ENCODE measurements around the gene OSER1.
"Not testable (repeated sequence)": the region's sequence is repeated elsewhere in the genome, so short reads cannot be mapped to it uniquely, and the experiment has no call there.

The OSER1 gene

GRCh38 chr20:44235702-44236101 is 25.1 kb upstream of the OSER1 start:
- H3K4me2 ChIP-seq: no peak overlapping the region
- no peak overlapping the region for H3K4me3 ChIP-seq (IDR thresholded peaks at IDR 0.05; ENCODE audit: insufficient read depth, low read depth, low read length)
- no peak overlapping the region for H2AFZ ChIP-seq (ENCODE audit: low read depth)
- TF ChIP-seq CTCF (conservative IDR thresholded peaks at IDR 0.05; ENCODE audit: low read depth, low read length): no peak
- no peaks in the 10 kb centered on the region for H3K79me2 ChIP-seq (ENCODE audit: insufficient read depth, low read depth)
- no peak overlapping the region for H3K27ac ChIP-seq
- no peaks in the 10 kb centered on the region for H3K36me3 ChIP-seq (ENCODE audit: insufficient read depth)
- no peaks in the 10 kb centered on the region for H3K27me3 ChIP-seq (ENCODE audit: insufficient read depth, low read depth)
- H3K4me1 ChIP-seq (ENCODE audit: low read depth, poor library complexity, severe bottlenecking): peaks cover 12% of the 10 kb centered on the region
- no peak overlapping the region for H3K9ac ChIP-seq
- H4K20me1 ChIP-seq (ENCODE audit: insufficient read depth): no peaks in the 10 kb centered on the region

DNA sequence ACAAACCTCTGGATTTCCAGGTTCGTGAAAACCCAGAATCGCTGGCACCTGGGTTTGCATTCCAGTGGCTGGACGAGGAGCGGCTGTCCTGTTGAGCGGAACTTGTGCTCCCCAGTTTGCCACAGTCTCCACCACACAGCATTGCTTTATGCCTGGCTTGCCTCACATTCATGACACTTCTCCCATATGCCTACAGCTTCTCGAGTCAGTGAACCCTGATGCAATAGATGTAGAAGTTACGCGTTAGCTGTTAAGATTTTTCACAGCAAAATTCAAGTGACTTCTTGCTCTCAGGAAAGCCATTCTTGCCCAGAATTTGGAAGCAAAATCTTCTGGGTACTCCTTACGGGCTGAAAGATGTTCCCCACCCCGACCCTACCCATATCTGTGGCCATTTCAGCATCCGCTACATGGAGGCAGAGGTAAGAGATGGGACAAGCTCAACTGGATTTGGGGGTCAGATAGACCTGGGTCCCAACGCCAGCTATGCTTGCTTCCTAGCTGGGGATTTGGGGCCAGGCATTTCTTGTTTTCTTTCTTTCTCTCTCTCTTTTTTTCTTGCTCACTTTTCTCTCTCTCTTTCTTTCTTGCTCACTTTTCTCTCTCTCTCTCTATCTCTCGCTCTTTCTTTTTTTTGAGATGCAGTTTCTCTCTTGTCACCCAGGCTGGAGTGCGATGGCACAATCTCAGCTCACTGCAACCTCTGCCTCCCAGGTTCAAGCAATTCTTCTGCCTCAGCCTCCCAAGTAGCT is 24.2 kb upstream of the OSER1 start:
- Histone ChIP-seq H3K36me3 (ENCODE audit: insufficient read depth) (no peaks in the 10 kb centered on the region), H3K4me2 (no peak overlapping the region), H3K4me1 (ENCODE audit: low read depth, poor library complexity, severe bottlenecking) (peaks cover 12% of the 10 kb centered on the region), H3K9ac (no peak overlapping the region), H4K20me1 (ENCODE audit: insufficient read depth) (no peaks in the 10 kb centered on the region), H3K4me3 (IDR thresholded peaks at IDR 0.05; ENCODE audit: insufficient read depth, low read depth, low read length) (no peak overlapping the region), H3K27me3 (ENCODE audit: insufficient read depth, low read depth) (no peaks in the 10 kb centered on the region), H3K79me2 (ENCODE audit: insufficient read depth, low read depth) (no peaks in the 10 kb centered on the region), H3K27ac (no peak overlapping the region), H2AFZ (ENCODE audit: low read depth) (no peak overlapping the region)
- no peak for TF ChIP-seq CTCF (conservative IDR thresholded peaks at IDR 0.05; ENCODE audit: low read depth, low read length)

GRCh38 chr20:44233436-44234016 is 23.0 kb upstream of the OSER1 start:
- Histone ChIP-seq H3K9ac (no peak overlapping the region), H3K4me3 (IDR thresholded peaks at IDR 0.05; ENCODE audit: insufficient read depth, low read depth, low read length) (no peak overlapping the region), H3K4me1 (ENCODE audit: low read depth, poor library complexity, severe bottlenecking) (peaks cover 12% of the 10 kb centered on the region), H2AFZ (ENCODE audit: low read depth) (no peak overlapping the region), H3K27me3 (ENCODE audit: insufficient read depth, low read depth) (no peaks in the 10 kb centered on the region), H3K79me2 (ENCODE audit: insufficient read depth, low read depth) (no peaks in the 10 kb centered on the region), H3K36me3 (ENCODE audit: insufficient read depth) (no peaks in the 10 kb centered on the region), H3K27ac (no peak overlapping the region), H3K4me2 (no peak overlapping the region), H4K20me1 (ENCODE audit: insufficient read depth) (no peaks in the 10 kb centered on the region)
- TF ChIP-seq CTCF (conservative IDR thresholded peaks at IDR 0.05; ENCODE audit: low read depth, low read length): no peak

DNA sequence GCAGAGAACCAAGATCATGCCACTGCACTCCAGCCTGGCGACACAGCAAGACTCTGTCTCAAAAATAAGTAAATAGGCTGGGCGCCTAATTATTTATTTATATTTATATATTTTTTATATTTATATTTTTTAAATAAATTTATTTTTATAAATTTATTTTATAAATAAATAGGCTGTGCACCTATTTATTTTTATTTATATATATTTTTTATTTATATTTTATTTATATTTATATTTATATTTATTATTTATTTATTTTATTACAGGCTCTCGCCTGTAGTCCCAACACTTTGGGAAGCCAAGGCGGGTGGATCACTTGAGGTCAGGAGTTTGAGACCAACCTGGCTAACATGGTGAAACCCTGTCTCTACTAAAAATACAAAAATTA is 21.9 kb upstream of the OSER1 start:
- H3K36me3 ChIP-seq (ENCODE audit: insufficient read depth); H2AFZ ChIP-seq (ENCODE audit: low read depth); H4K20me1 ChIP-seq (ENCODE audit: insufficient read depth); H3K4me3 ChIP-seq (IDR thresholded peaks at IDR 0.05; ENCODE audit: insufficient read depth, low read depth, low read length); H3K9ac ChIP-seq; H3K27ac ChIP-seq; H3K79me2 ChIP-seq (ENCODE audit: insufficient read depth, low read depth); H3K4me2 ChIP-seq; H3K27me3 ChIP-seq (ENCODE audit: insufficient read depth, low read depth): not testable (repeated sequence)
- peaks cover 12% of the 10 kb centered on the region for H3K4me1 ChIP-seq (ENCODE audit: low read depth, poor library complexity, severe bottlenecking)
